HG02642 (cell line): Measurements from ENCODE around the gene UBASH3B.
"Not testable (repeated sequence)": the region's sequence is repeated elsewhere in the genome, so short reads cannot be mapped to it uniquely, and the experiment has no call there.

ENCODE experiments used
- ATAC-seq: cut with Tn5 transposase; IDR thresholded peaks from one replicate; pipeline ENCODE4 v1.9.1; 2021; ENCODE audit warnings: mild to moderate bottlenecking; ENCODE audit not compliant: unreplicated experiment, poor library complexity

UBASH3B gene, protein sequence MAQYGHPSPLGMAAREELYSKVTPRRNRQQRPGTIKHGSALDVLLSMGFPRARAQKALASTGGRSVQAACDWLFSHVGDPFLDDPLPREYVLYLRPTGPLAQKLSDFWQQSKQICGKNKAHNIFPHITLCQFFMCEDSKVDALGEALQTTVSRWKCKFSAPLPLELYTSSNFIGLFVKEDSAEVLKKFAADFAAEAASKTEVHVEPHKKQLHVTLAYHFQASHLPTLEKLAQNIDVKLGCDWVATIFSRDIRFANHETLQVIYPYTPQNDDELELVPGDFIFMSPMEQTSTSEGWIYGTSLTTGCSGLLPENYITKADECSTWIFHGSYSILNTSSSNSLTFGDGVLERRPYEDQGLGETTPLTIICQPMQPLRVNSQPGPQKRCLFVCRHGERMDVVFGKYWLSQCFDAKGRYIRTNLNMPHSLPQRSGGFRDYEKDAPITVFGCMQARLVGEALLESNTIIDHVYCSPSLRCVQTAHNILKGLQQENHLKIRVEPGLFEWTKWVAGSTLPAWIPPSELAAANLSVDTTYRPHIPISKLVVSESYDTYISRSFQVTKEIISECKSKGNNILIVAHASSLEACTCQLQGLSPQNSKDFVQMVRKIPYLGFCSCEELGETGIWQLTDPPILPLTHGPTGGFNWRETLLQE

DNA sequence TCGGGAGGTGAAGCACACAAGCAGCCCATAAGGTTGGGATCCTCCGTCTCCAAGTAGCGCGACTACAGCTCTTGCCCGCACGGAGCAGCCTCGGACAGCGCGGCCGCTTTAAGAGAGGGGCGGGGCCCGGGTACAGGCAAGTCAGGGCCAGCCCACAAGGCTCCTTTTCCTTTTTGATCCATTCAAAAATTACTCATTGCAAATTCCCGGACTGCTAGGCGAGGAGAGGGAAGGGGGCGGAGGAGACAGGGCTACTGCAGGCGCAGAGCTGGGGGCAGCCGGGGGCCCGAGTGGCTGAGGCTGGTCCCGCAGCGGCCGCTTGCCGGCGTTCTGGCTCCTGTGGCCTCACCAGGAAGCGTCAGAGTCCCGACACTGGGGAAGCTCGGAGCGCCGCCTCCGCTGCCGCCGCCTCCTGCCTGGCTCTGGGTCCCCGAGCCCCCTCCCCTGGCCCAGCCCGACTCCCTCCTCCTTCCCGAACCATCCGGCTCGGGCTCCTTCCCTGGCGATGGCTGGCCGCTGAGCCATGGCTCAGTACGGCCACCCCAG lies at the start of gene UBASH3B:
Gene UBASH3B (plus strand): TSS at position 196 of the 546 bp plus-strand sequence. CDS start 328 bp downstream, at position 524.
- peak; percentile 85 for ATAC-seq

DNA sequence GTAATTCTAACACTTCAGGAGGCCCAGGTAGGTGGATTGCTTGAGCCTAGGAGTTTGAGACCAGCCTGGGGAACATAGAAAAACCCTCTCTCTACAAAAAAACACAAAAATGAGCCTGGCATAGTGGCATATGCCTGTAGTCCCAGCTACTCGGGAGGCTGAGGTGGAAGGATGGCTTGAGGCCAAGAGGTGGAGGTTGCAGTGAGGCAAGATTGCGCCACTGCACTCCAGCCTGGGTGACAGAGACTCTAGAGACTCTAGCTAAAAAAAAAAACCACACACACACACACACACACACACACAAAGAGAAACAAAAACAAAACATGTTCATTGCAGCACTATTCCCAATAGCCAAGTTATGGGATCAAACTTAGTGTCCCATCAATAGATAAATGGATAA lies 48.4 kb upstream of the UBASH3B start:
- not testable (repeated sequence) for ATAC-seq

DNA sequence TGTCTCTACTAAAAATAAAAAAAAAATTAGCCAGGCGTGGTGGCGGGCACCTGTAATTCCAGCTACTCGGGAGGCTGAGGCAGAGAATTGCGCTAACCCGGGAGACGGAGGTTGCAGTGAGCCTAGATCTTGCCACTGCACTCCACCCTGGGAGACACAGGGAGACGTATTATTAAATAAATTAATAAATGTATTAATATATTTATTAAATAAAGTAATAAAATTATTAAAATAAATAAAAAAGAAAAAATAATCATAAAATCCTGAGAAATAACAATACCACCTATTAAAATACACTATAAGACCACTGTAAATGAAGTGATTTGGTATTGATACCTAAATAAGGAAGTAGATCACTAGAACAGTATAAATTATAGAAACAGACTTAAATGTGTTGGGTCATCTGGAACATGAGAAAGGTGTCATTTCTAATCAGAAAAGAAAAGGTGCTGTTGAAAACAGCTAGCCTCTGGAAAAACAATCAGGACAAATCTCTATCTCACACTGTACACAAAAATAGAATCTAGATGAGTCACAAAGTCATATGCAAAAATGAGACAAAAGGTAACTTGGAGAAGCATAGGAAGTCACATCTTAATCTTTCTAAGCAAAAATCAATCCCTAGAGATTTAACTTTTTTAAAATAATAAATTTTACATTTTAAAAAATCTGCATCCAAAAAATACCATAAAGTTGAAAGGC lies 43.2 kb upstream of the UBASH3B start:
- ATAC-seq, result no peak

DNA sequence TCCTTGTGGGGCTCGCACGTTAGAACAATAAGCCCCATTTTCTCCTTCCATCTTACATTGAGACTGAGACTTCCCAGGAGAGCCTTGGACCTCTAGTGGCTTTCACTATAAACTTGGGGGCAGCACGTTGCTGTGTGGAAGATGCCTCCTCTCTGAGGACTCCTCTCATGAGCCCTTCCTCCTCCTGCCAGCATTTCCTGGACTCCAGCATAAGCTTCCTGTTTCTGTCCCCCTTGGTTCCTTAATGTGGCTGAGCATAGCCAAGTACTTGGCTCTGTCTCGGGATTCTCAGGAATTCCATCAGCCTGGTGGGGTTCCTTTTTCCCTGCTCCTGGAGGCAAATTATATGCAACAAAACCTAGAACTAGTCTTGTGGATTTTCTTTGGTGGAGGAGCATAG lies 38.8 kb upstream of the UBASH3B start:
- ATAC-seq, result no peak

DNA sequence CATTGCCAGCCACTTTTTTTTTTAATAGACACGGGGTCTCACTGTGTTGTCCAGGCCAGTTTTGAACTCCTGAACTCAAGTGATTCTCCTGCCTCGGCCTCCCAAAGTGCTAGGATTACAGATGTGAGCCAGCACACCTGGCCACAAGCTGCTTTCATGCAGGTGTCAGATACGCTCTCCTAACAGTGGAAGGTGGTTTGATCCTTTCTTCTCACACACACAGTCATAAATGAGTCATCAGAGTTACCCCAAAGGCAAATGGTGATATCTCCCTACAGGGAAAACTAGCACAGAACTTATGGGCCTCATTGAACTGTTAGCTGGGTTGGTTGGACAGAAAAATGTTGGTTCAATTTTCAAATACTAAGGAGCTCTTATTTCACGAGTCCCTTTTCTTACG lies 38.2 kb upstream of the UBASH3B start:
- no peak for ATAC-seq

DNA sequence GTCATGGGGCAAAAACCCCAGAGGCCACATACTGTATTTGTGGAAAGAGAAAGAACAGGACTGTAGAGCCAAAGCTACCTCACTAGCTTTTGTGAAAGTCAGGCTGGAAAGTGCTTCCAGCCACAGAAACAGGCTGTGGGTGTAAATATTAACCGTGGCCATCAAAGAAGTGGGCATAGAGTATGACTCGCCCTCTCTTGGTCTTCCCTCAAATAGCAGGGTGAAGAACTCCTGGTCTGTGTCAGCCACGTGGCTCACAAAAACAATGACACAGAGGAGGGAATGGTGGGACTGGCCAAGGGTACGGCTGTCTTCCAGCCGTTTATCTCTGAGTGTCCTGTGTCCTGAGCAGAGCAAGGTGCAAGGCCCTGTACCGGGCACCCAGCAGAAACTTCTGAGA lies 37.6 kb upstream of the UBASH3B start:
- no peak for ATAC-seq

DNA sequence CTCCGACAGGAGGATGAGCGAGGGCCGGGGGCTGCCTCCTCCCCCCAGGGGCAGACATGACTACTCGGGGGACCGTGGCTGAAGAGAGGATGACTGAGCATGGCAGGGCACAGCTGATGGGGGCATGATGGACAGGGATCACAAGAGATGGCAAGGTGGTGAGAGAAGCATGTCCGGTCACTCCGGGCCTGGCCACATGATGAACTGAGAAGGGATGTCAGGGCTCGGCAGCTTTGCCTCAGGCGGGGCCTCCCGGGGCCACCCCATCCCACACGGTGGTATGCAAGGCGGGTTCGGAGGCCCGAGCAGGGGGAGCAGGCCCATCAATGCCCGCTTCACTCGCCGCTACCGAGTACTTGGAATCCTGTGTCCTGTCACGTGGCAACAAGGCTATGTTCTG lies 36.6 kb upstream of the UBASH3B start:
- no peak for ATAC-seq

DNA sequence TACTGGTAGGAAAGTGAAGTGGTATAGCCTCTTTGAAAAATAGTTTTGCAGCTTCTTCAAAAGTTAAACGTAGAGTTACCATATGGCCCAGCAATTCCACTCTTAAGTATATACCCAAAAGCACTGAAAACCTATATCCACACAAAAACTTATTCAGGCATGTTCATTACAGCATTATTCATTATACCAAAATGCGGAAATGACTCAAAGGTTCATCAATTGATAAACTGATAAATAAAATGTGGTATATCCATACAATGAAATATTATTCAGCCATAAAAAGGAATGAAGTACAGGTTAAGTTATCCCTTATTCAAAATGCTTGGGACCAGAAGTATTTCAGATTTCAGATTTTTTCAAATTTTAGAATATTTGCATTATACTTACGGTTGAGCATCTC lies 35.8 kb upstream of the UBASH3B start:
- no peak for ATAC-seq

DNA sequence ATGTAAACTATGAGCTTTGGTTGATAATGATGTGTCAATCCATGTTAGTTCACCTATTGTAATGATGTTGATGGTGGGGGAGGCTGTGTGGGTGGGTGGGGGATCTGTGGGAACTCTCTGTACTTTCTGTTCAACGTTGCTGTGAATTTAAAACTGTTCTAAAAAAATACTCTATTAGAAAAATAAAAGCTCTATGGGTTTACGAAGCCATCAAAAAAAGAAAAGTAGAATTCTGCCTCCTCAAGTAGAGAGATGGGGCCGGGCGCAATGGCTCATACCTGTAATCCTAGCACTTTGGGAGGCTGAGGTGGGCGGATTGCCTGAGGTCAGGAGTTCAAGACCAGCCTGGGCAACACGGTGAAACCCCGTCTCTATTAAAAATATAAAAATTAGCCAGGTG lies 30.0 kb upstream of the UBASH3B start:
- not testable (repeated sequence) for ATAC-seq

DNA sequence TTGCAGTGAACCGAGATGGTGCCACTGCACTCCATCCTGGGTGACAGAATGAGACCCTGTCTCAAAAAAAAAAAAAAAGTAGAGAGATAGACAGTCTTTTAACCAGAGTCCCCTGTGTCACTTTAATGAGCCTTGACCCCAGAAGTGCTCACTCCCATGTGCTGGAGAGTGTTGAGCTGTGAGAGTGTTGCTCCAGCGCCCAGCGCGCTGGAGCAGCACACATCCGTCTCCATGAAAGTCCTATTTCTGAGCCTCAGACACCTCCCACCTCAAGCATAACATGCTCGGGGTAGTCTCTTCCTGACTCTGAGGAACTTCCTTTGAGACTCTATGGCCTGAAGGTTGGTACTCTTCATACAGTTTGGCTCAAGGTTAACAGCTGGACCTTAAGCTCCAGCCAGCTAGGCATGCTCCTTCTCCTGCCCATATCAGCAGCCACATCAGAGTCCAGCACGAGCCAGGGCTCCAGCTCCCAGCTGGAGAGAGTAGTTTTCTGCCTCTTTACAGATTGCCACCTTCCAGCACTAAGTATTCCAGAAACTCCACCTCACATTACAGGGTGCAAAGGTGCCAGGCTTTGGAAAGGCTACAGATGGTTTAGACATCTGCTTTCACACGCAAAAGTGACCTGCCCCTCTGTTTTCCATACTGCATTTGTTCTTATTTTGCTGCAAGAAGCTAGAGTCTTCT lies 29.4 kb upstream of the UBASH3B start:
- no peak for ATAC-seq

DNA sequence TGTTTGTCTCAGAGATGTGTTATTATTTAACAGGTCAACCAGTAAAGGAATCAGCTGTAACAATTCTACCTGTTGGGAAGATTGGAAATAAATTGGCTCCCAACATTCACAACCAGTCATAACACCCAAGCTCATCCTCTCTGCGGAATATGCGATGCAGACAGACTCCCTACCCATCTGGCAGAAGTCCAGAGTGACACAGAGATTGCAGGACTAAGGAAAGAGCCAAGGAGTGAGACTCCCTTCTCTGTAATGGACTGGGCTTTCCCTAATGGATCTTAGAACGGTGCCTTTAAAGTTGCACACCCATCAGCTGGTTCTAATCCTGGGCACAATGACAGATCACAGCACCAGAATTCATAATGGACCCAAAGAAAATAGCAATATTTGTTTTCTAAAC lies 27.8 kb upstream of the UBASH3B start:
- ATAC-seq, result no peak

DNA sequence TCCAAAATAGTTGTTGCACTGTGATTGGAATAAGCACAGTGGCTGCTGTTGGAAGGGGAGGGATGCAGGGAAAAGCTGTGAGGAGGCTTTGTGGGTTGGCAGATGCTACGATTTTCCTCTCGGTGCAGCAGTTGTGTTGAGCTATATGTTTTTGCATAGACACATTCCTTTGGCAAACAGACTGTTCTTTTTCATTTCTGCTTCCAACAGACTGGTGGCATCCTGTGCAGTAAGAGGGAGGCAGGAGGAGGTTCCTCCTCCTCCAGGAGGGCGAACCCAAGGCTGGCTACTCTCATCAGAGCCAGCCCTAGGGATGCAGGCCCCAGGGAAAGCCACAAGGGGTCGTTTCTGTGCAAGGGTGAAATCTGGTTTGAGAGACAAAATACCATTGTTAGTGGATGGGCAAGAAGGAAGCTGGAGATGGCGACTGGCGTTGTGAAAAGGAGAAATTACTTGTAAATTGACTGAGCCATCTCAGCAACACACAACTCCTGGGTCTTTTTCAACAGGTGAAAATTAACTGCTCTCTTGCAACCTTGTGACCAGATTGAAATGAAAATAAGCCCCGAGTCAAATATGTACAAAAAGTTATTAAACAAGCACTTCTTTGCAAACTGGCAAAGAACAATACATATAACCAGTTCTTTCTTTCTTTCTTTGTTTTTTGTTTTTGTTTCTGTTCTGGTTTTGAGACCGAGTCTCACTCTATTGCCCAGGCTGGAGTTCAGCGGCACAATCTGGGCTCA lies 26.5 kb upstream of the UBASH3B start:
- ATAC-seq, result no peak

DNA sequence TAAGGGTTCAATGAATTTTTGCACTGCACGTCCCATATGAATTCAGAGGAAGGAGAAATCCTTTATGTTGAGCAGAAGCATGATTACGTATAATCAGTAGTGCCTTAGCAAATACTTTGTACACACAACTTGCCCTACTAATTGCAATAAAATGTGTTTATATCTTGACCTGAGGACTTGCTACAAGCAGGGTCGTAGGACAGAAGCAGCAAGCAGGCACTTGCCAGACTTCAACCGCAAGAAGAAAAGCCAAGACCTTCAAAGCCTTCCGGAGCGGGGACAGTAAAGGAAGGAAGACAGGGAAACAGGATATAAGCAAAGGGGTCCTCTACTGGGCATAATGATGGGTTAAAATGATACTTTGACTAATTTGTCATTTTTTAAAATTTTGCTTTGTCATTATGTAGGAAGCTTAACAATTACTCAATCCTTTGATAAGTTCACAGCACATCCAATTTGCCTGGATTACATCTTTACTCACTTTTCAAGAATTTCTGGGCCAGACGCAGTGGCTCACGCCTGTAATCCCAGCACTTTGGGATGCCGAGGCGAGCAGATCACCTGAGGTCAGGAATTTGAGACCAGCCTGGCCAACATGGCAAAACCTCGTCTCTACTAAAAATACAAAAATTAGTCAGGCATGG lies 23.2 kb upstream of the UBASH3B start:
- no peak for ATAC-seq

DNA sequence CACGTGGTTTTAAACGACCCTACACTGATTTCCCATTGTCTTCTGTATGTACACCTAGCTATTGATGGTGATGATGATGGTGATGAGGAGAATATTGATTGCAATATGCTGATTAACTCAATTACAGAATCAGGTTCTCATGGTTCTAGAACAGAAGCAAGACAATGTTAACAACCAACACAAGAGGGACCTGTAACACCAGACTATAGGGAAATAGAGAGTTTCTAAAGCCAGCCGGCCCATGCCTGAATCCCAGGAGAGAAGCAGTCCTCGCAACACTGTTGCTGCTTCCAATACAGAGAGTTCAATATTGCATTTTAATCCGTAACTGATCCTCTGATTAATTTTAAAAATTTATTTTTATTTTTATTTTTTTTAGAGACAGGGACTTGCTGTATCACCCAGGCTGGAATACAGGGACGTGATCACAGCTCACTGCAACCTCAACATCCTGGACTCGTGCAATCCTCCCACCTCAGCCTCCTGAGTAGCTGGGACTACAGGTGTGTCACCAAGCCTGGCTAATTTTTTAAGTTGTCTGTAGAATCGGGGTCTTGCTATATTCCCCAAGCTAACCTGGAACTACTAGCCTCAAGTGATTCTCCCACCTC lies 22.2 kb upstream of the UBASH3B start:
- no peak for ATAC-seq

DNA sequence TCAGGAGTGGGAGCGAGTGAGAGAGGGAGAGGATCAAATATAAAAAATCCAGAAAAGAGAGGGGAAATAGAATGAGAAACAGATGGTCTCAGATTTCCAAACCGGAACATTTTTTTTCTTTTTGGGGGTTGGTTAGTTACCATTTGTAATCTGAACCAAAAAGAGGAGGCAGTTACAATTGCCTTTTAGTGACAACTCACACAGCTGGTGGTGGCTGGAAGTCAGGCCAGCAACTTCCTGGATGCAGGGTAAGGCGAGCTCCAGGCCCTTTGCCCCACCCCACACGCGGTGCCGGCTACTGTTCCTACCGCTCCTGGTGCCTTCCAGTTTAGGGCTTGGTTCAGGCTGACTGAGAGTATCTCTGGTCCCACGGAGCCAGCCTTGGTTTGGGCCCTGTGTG lies 21.0 kb upstream of the UBASH3B start:
- ATAC-seq, result no peak

DNA sequence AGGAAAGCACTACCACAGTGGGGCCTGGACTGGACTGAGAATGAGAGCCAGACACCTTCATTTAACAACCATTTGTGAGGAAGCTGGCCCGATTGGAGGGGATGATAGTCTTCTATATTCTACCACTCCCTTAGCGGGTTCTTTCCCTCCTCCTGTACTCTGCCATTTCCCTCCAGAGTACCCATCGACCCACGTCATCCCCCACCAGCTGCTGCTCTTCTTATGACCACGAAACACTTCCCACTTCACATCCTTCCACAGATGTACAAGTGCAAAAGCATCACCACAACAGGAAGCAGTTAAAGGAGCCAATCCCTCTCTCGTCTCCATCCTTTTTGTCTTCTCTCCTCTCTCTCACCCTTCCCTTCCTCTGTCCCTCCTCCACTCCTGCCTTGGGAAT lies 18.0 kb upstream of the UBASH3B start:
- no peak for ATAC-seq

DNA sequence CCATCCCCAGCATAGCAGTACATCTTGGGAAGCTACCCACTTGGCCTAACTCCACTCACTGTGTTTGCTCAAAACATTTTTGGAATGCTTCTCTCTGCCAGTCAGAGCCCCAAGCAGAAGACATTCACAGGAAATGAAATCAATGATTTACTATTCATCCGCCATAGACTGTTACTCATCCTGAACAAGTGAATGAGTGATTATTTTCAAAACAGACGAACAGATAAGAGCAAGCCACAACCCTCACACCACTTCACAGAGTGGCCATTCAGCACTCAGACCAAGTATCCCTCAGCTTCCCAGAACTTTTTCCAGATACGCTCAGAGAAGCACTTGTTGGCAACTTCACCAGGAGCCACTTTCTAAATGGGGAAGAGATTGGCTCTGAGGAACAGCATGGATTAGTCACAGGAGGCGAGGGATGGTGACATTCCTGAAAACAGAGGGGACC lies 13.0 kb upstream of the UBASH3B start:
- no peak for ATAC-seq

DNA sequence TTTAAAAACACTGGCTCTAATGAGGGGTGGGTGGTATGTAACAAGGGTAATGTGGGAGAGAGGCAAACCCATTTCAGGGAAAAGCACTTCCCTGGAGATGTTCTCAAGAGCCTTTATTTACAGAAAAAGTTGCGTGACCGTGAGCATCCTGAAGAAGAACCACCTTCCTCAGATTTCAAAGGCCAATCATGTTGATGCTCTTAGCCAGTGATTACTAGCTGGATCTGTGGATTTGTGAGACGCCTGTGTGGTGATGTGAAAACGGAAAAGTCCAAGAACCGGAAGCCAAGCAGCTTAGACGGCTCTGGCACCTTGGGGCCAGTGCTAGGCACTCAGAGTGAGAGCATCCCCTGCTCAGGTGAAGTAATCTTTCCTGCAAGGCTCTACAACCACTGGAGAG lies 12.6 kb upstream of the UBASH3B start:
- no peak for ATAC-seq

DNA sequence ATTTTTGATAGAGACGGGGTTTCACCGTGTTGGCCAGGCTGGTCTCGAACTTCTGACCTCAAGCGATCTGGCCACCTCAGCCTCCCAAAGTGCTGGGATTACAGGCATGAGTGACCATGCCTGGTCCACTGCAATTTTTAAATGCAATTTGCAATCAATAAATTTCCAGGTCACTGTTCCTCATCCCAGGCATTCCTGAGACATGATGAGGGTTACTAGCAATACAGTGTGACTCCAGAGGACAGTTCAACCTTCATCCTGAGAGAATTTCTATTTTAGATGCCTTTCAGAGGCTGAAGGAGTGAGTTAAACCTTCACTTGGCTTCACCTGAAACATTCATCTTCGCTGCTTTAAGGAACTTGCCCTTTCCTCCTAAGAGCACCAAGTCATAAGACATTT lies 9.7 kb upstream of the UBASH3B start:
- no peak for ATAC-seq
